Stomach (tissue), 9 donors: ENCODE data around the gene CMTM4. TPM values are rescaled to one million over a fixed set of nuclear protein-coding genes. Genes with fewer than 3 reads are reported as not detected.

Experiments
- DNase-seq, 2 donors: peaks; one replicate each; pipeline versions ENCODE4 v3.0.0 to v3.0.0-alpha.2; 2013 to 2019
- H3K27ac ChIP-seq, 5 donors: fragments of 200-600 bp in 4 of 5; sonication (generic) in 4 of 5; one replicate each; pipeline ENCODE4 v1.5.1; 2013 to 2019; ENCODE audit warnings: mild to moderate bottlenecking in 1 of 5, moderate library complexity in 1 of 5
- H3K27me3 ChIP-seq, 3 donors: fragments of 200-600 bp; sonication (generic); one replicate each; pipeline ENCODE4 v1.5.1; 2017 to 2019; ENCODE audit warnings: mixed run types in 1 of 3
- H3K36me3 ChIP-seq, 4 donors: fragments of 200-600 bp; sonication (generic); 1 replicate in 3 of 4; 2 replicates in 1 of 4; pipeline ENCODE4 v1.5.1; 2016 to 2019
- H3K4me1 ChIP-seq, 4 donors: fragments of 200-600 bp; sonication (generic); one replicate each; pipeline ENCODE4 v1.5.1; 2016 to 2019
- H3K4me3 ChIP-seq, 4 donors: fragments of 200-600 bp; sonication (generic) in 3 of 4; one replicate each; pipeline ENCODE4 v1.5.1; 2016 to 2019; ENCODE audit warnings: mild to moderate bottlenecking in 1 of 4
- H3K9me3 ChIP-seq, 4 donors: fragments of 200-600 bp; sonication (generic); one replicate each; pipeline ENCODE4 v1.5.1; 2016 to 2019
- CTCF ChIP-seq, 7 experiments: fragments of 450-650 bp in 4 of 7; fragments of 200-600 bp in 3 of 7; sonication (generic) in 3 of 7; IDR thresholded peaks; one replicate each; pipeline ENCODE4 v1.5.1; 2016 to 2019; ENCODE audit warnings: antibody characterized with exemption in 7 of 7, control low read depth in 2 of 7, mild to moderate bottlenecking in 1 of 7
- EP300 ChIP-seq: sonication (generic); formaldehyde crosslinking; IDR thresholded peaks from one replicate; pipeline ENCODE4 v1.6.1; 2017; ENCODE audit warnings: antibody characterized with exemption
- POLR2A ChIP-seq, 4 donors: fragments of 450-650 bp; IDR thresholded peaks; one replicate each; pipeline ENCODE4 v1.6.1; 2016; ENCODE audit warnings: antibody characterized with exemption in 4 of 4, control low read depth in 2 of 4, mild to moderate bottlenecking in 1 of 4, moderate library complexity in 1 of 4
- POLR2AphosphoS5 ChIP-seq, 3 donors: sonication (generic); formaldehyde crosslinking; IDR thresholded peaks; one replicate each; pipeline ENCODE4 v1.6.1; 2016; ENCODE audit warnings: antibody characterized with exemption in 3 of 3
- WGBS, 5 donors: extraction: QIAGEN DNeasy Blood & Tissue Kit in 3 of 5; methylation state at CpG; one replicate each; pipeline versions ENCODE4 v1.1.5 to v1.1.7; 2013 to 2018; 5-methylcytosine and 5-hydroxymethylcytosine counted together
- intact Hi-C: fragments of 100-400 bp; cut with DNase I; formaldehyde crosslinking; loops from one replicate; pipeline ENCODE4 v1.15.1; 2023; ENCODE audit warnings: low total_unique reads
- polyA plus RNA-seq, 3 donors: library from polyadenylated mRNA; stranded (reverse); fragments of 200-250 nt; gene quantifications; one replicate each; pipeline ENCODE4 v1.2.3, GENCODE V29; 2013
- total RNA-seq, 5 donors: library from RNA; depleted of rRNA; stranded (reverse); fragments of >200 nt; gene quantifications; one replicate each; pipeline versions ENCODE4 v1.1.0 to v1.2.3, GENCODE V29; 2014 to 2016
- donor health status: healthy with polysubstance abuse.
- donor health status: Bipolar disorder and iron deficiency.
- donor health status: healthy.

The CMTM4 gene
- total and polyA plus RNA-seq, 8 donors, result 10.5 to 244 (median 42.1) TPM

GRCh38 chr16:66731101-66731500, 34.6 kb upstream of the CMTM4 start:
- Histone ChIP-seq H3K9me3 (no peaks in the 10 kb centered on the region), H3K4me3 (no peak overlapping the region), H3K36me3 (peaks cover 83 to 95% (median 93%) of the 10 kb centered on the region in 4 donors), H3K27ac (no peak overlapping the region), H3K4me1 (peaks cover 12 to 31% (median 21%) of the 10 kb centered on the region in 4 donors), H3K27me3 (no peaks in the 10 kb centered on the region)
- 75 to 88% (median 83%) methylated on average over 7 of the region's 7 CpGs for WGBS, 5 donors
- DNase-seq, result no peak
- intact Hi-C loops, result loop anchor here (10.0 kb wide), 1 partner anchor 134 kb away; no protein-coding TSS in a partner anchor
- no peak for TF ChIP-seq POLR2A (IDR thresholded peaks at IDR 0.05)
- TF ChIP-seq CTCF (IDR thresholded peaks at IDR 0.05), result no peak
- no peak for TF ChIP-seq EP300
- no peak for TF ChIP-seq POLR2AphosphoS5 (IDR thresholded peaks at IDR 0.05)

GRCh38 chr16:66728804-66729203, 32.3 kb upstream of the CMTM4 start:
- Histone ChIP-seq H3K4me1 (peaks cover 12 to 44% (median 27%) of the 10 kb centered on the region in 4 donors), H3K36me3 (peaks cover 86 to 95% (median 93%) of the 10 kb centered on the region in 4 donors), H3K27me3 (no peaks in the 10 kb centered on the region), H3K9me3 (no peaks in the 10 kb centered on the region), H3K4me3 (no peak overlapping the region), H3K27ac (no peak overlapping the region)
- 37 to 58% (median 43%) methylated on average over 4 of the region's 4 CpGs for WGBS, 5 donors
- DNase-seq, result no peak
- intact Hi-C loops, result no loop called here
- TF ChIP-seq CTCF (IDR thresholded peaks at IDR 0.05) (no peak), EP300 (no peak)

GRCh38 chr16:66728117-66728787, 31.7 kb upstream of the CMTM4 start:
- 15 to 29% (median 16%) methylated on average over 3 of the region's 3 CpGs for WGBS, 5 donors
- Histone ChIP-seq H3K4me1 (peaks cover 12 to 44% (median 27%) of the 10 kb centered on the region in 4 donors), H3K4me3 (no peak overlapping the region), H3K27me3 (no peaks in the 10 kb centered on the region), H3K27ac (no peak overlapping the region), H3K36me3 (peaks cover 86 to 95% (median 93%) of the 10 kb centered on the region in 4 donors), H3K9me3 (no peaks in the 10 kb centered on the region)
- intact Hi-C loops, result no loop called here
- DNase-seq, result peak; percentile 37 to 79
- TF ChIP-seq POLR2AphosphoS5 (IDR thresholded peaks at IDR 0.05) (peak in 1 of 3 donors; percentile 32), EP300 (no peak), CTCF (IDR thresholded peaks at IDR 0.05) (peak in 5 of 7 experiments; percentile 25 to 75 (median 57)), POLR2A (IDR thresholded peaks at IDR 0.05) (no peak)

- H3K4me3 ChIP-seq, result no peak overlapping the region
- peaks cover 48 to 81% (median 75%) of the 10 kb centered on the region in 4 donors for H3K36me3 ChIP-seq
- no peak overlapping the region for H3K27ac ChIP-seq
- H3K4me1 ChIP-seq, result peaks cover 0 to 13% (median 5%) of the 10 kb centered on the region in 4 donors
- WGBS, 5 donors, result 74 to 87% (median 77%) methylated on average over 3 of the region's 3 CpGs
- H3K9me3 ChIP-seq, result no peaks in the 10 kb centered on the region
- intact Hi-C loops, result no loop called here
- no peak for DNase-seq
- TF ChIP-seq POLR2AphosphoS5 (IDR thresholded peaks at IDR 0.05) (no peak), POLR2A (IDR thresholded peaks at IDR 0.05) (no peak), CTCF (IDR thresholded peaks at IDR 0.05) (no peak), EP300 (no peak)
- H3K27me3 ChIP-seq, result no peaks in the 10 kb centered on the region
Observed at GRCh38 chr16:66720766-66721165, 24.2 kb upstream of the CMTM4 start.
